A673 (cell line): Measurements from ENCODE around the gene OTOG. TPM values are rescaled to one million over a fixed set of nuclear protein-coding genes. Genes with fewer than 3 reads are reported as not detected.

ENCODE experiments used
- BruUV-seq: library from RNA; stranded (reverse); fragments of 400-500 nt; replicated peaks from 2 replicates; lab custom pipeline; 2021; lab: Mats Ljungman, UMichigan
- CTCF ChIA-PET: fragments of 300-600 bp; sonication (Branson Sonifier 250); formaldehyde crosslinking; loops from one replicate; lab custom pipeline; 2022; ENCODE audit warnings: antibody characterized with exemption; lab: Charles Lee
- POLR2A ChIA-PET: fragments of 300-600 bp; sonication (Branson Sonifier 250); formaldehyde crosslinking; loops from one replicate; lab custom pipeline; 2022; ENCODE audit warnings: antibody characterized with exemption; ENCODE audit not compliant: low non-redundant PET; lab: Charles Lee
- DNase-seq: peaks from one replicate; pipeline ENCODE4 v3.0.0-alpha.2; 2015; ENCODE audit warnings: low spot score
- H3K27ac ChIP-seq: fragments of 200-600 bp; sonication (generic); 2 replicates; pipeline ENCODE4 v1.5.1; 2016; ENCODE audit warnings: mixed run types, low read depth, mild to moderate bottlenecking, mixed read lengths, antibody characterized with exemption, low read length; ENCODE audit not compliant: poor library complexity, severe bottlenecking
- H3K27me3 ChIP-seq: fragments of 200-600 bp; sonication (generic); replicated peaks from 2 replicates; pipeline ENCODE4 v1.6.1; 2017; ENCODE audit warnings: mixed run types, low read depth, mild to moderate bottlenecking, mixed read lengths, antibody characterized with exemption, low read length; ENCODE audit not compliant: insufficient read depth, poor library complexity
- H3K36me3 ChIP-seq: fragments of 200-600 bp; sonication (generic); 2 replicates; pipeline ENCODE4 v1.6.1; 2016; ENCODE audit warnings: mixed run types, mild to moderate bottlenecking, mixed read lengths, antibody characterized with exemption, low read length; ENCODE audit not compliant: insufficient read depth, poor library complexity, severe bottlenecking
- H3K4me1 ChIP-seq: fragments of 200-600 bp; sonication (generic); 2 replicates; pipeline ENCODE4 v1.6.1; 2017; ENCODE audit warnings: mixed run types, mild to moderate bottlenecking, mixed read lengths, antibody characterized with exemption, low read length; ENCODE audit not compliant: insufficient read depth, poor library complexity, severe bottlenecking
- H3K4me3 ChIP-seq: fragments of 200-600 bp; sonication (generic); 2 replicates; pipeline ENCODE4 v1.5.1; 2016; ENCODE audit warnings: low read depth, mixed run types, mild to moderate bottlenecking, mixed read lengths, low read length; ENCODE audit not compliant: poor library complexity, severe bottlenecking
- H3K9me3 ChIP-seq: fragments of 200-600 bp; sonication (generic); 2 replicates; pipeline ENCODE4 v1.6.1; 2016; ENCODE audit warnings: mixed run types, low read depth, mild to moderate bottlenecking, mixed read lengths, antibody characterized with exemption, low read length; ENCODE audit not compliant: poor library complexity, severe bottlenecking
- CTCF ChIP-seq: fragments of 300-800, 200-600 bp; sonication (generic); conservative IDR thresholded peaks from 2 replicates; pipeline ENCODE4 v1.5.1; 2017; ENCODE audit warnings: low read depth, mild to moderate bottlenecking, antibody characterized with exemption, low read length, moderate library complexity, mixed read lengths
- EZH2 ChIP-seq: fragments of 200-600 bp; sonication (generic); IDR thresholded peaks from 2 replicates; pipeline ENCODE4 v1.6.1; 2017; ENCODE audit warnings: borderline replicate concordance, low read depth, mild to moderate bottlenecking, mixed read lengths, antibody characterized with exemption, low read length; ENCODE audit not compliant: poor library complexity, severe bottlenecking
- intact Hi-C: fragments of 100-400 bp; cut with micrococcal nuclease; formaldehyde crosslinking; loops from one replicate; pipeline ENCODE4 v1.10.0; 2022; ENCODE audit not compliant: unreplicated experiment
- total RNA-seq: library from RNA; stranded (reverse); gene quantifications from 2 replicates; pipeline ENCODE4 v1.2.3, GENCODE V29; 2021

OTOG gene
- total RNA-seq, 1 experiment from 2014 or later, result not detected

DNA sequence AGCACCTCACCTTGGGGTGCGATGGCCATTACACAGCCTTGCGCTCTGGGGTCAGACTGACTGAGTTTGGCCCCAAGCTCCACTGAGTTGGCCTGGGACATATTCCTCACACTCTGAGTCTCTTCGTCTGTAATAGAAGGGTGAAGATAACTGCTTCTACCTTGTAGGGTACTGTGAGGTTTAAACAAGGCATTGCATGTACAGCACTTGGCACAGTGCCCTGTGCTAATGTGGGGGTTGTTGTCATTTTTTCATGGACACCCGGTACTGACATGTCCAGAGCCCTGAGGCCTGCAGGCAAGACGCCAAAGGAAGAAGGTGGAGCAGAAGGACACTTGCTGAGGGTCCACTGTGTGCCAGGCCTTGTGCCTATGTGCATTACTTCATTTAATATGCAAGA lies 50.7 kb downstream of the OTOG start:
- no peak for DNase-seq
- TF ChIP-seq EZH2 (no peak), CTCF (no peak)
- H3K4me3 ChIP-seq, result no peak overlapping the region
- H3K4me1 ChIP-seq, result no peaks in the 10 kb centered on the region
- no TSS peak for BruUV-seq
- intact Hi-C loops, result loop anchor here (2.0 kb wide), 1 partner anchor 133 kb away; no protein-coding TSS in a partner anchor
- no peaks in the 10 kb centered on the region for H3K36me3 ChIP-seq
- no peaks in the 10 kb centered on the region for H3K9me3 ChIP-seq
- no peak overlapping the region for H3K27ac ChIP-seq
- H3K27me3 ChIP-seq, result no peaks in the 10 kb centered on the region
- ChIA-PET POLR2A (no interaction called here), CTCF (interaction anchor here (0.5 to 0.7 kb wide), 2 partner anchors 205 to 373 kb away, joined by 3 to 5 read pairs; no protein-coding TSS in a partner anchor)

DNA sequence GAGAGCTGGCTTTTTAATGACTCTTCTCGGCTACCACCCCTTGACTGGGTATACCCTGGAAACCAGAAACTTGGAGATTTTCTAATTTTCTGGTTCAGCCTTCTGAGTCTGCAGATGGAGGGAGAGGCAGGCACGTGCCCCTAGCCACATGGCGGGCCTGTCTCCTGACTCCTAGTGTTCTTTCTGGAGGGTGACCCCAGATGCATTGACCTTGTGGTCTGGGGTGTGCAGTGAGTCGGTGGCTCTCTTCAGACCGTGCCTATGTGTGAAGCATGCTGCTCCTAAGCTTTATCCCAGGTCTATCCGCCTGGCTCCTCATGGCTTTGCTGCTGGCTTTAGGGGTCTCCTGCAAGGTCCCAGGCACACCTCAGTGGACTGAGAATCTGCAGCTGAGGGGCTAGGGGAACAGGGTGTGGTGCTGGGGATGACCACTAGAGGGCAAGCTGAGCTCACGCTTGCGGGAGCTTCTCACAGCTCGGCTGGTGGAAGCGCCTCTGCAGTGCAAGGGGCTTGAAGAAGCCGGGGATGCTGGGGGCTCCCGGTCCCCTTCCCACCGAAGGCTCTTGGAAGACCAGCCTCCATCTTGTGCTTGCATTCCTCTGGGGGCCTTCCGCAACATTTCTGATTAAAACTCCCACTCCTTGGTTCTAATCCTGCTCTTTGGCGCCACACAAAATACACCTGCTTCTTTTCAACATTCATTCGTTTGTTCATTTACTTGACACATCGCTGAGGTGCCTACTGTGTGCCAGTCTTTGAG lies 51.8 kb downstream of the OTOG start:
- TF ChIP-seq CTCF, result peak; percentile 84
- TF ChIP-seq EZH2, result no peak
- H3K27me3 ChIP-seq, result no peaks in the 10 kb centered on the region
- BruUV-seq, result no TSS peak
- no peaks in the 10 kb centered on the region for H3K4me1 ChIP-seq
- CTCF ChIA-PET, result interaction anchor here (0.7 to 1.5 kb wide), 5 partner anchors 122 to 380 kb away, joined by 4 to 11 read pairs (median 8); no protein-coding TSS in a partner anchor
- H3K9me3 ChIP-seq, result no peaks in the 10 kb centered on the region
- no peak overlapping the region for H3K27ac ChIP-seq
- POLR2A ChIA-PET, result no interaction called here
- no peak overlapping the region for H3K4me3 ChIP-seq
- no peaks in the 10 kb centered on the region for H3K36me3 ChIP-seq
- intact Hi-C loops, result loop anchor here (1.0 to 2.0 kb wide), 2 partner anchors 132 to 380 kb away; no protein-coding TSS in a partner anchor
- DNase-seq, result peak; percentile 67

DNA sequence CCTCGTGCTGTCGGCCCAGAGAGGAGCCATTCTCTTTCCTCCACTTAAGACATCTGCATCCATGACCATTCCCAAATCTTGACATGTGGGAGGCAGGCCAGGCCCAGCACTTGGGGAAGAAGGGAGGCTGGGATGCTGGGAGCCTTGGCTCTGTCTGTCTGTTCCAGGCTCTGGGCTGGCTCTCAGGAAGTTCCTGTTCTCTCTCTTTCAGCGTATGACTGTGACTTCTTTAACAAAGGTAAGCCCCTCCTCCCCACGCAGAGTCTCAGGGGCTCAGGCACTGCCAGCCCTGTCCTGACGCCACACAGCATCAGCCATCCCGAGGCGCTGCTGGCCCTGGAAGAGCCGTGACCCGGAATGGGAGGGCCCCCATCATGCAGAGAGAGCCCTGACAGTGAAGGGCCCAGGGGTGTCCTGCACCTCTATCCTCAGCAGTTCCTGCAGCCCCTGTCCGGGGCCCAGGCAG lies 52.4 kb downstream of the OTOG start:
- POLR2A ChIA-PET, result no interaction called here
- H3K27ac ChIP-seq, result no peak overlapping the region
- no peak overlapping the region for H3K4me3 ChIP-seq
- BruUV-seq, result no TSS peak
- CTCF ChIA-PET, result interaction anchor here (0.7 to 1.5 kb wide), 5 partner anchors 123 to 379 kb away, joined by 5 to 11 read pairs (median 8); no protein-coding TSS in a partner anchor
- H3K9me3 ChIP-seq, result no peaks in the 10 kb centered on the region
- no peaks in the 10 kb centered on the region for H3K27me3 ChIP-seq
- DNase-seq, result no peak
- H3K36me3 ChIP-seq, result no peaks in the 10 kb centered on the region
- intact Hi-C loops, result loop anchor here (1.0 to 2.0 kb wide), 2 partner anchors 131 to 380 kb away; no protein-coding TSS in a partner anchor
- H3K4me1 ChIP-seq, result no peaks in the 10 kb centered on the region
- TF ChIP-seq EZH2, result no peak
- no peak for TF ChIP-seq CTCF
